Mucosa of descending colon (tissue), 3 donors: Measurements from ENCODE around the gene FAM118B. TPM values are rescaled to one million over a fixed set of nuclear protein-coding genes. Genes with fewer than 3 reads are reported as not detected.

Experiments
- ATAC-seq: fragments of 200-7000 bp; cut with Tn5 transposase; one replicate; pipeline ENCODE4 v1.9.1; 2020; ENCODE audit warnings: mild to moderate bottlenecking, moderate library complexity
- DNase-seq, 3 donors: peaks; one replicate each; pipeline ENCODE4 v3.0.0-alpha.2; 2020
- H3K36me3 ChIP-seq: fragments of 200-600 bp; one replicate; pipeline ENCODE4 v1.8.0; 2021; ENCODE audit warnings: low read depth, mild to moderate bottlenecking
- H3K4me1 ChIP-seq: fragments of 200-600 bp; one replicate; pipeline ENCODE4 v1.8.0; 2021; ENCODE audit warnings: low read depth, mild to moderate bottlenecking
- H3K4me3 ChIP-seq: fragments of 200-600 bp; one replicate; pipeline ENCODE4 v1.8.0; 2021; ENCODE audit warnings: mild to moderate bottlenecking
- H3K9me3 ChIP-seq: fragments of 200-600 bp; one replicate; pipeline ENCODE4 v1.8.0; 2021; ENCODE audit warnings: mild to moderate bottlenecking
- intact Hi-C, 2 donors: fragments of 100-400 bp; cut with DNase I in 1 of 2; cut with micrococcal nuclease in 1 of 2; formaldehyde crosslinking; loops; one replicate each; pipeline versions ENCODE4 v1.11.0 to v1.11.1; 2022; cut with DNase I, micrococcal nuclease
- total RNA-seq, 3 donors: library from RNA; stranded (reverse); fragmentation: NEBNext Ultra II Directional in 2 of 3; extraction: Animal tissue kit (Norgen Biotek cat#: 25700) in 2 of 3; gene quantifications; one replicate each; pipeline versions ENCODE4 v1.2.1 to v1.2.4, GENCODE V29; 2021 to 2023
- TF ChIP-seq, protein P1 (sequence below): fragments of 200-600 bp; IDR thresholded peaks from one replicate; pipeline ENCODE4 v1.8.0; 2022; ENCODE audit warnings: antibody characterized with exemption, mild to moderate bottlenecking
- donor health status: DM: no; HTN: no; CAD: no; lungs with moderate emphysema.
- donor health status: DM: no; HTN: no; CAD: no.
- donor health status: DM: no; HTN: yes; CAD: no.

FAM118B gene
- total RNA-seq, 3 donors from 2014 or later, result 35.4 to 62.5 (median 48.5) TPM

DNA sequence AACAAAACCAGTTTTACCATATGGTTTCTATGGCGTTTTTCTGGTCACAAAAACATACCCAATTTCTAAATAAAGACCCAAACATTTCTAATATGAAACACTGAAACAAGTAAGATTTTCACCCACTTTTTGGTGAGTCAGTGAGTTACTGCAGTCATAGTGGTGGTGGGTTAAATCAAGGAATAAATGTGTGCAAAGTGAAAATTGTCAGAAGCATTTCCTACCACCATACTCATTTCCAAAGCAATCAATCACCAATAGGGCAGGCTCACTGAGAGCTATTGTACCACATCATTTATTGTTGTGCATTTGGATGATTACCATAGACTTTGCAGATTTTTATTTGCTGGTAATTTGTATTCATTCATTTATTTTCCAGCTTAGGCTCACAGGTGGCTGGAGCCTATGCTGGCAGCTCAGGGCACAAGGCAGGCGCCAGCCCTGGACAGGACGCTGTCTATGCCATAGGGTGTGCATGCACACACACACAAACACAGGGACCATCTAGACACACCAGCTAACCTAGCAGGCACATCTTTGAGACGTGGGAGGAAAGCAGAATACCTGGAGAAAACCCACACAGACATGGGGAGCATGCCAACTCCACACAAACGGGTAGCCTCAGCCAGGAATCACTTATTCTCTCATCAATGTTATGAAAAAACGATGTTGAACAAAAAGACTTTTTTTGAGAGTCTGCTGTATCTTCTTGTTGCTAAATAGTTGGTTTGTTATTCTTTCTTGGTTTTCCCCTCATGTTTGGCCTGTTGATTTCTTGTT, 5.1 kb downstream of the FAM118B start:
- DNase-seq, result no peak
- Histone ChIP-seq H3K4me3 (no peak overlapping the region), H3K36me3 (no peaks in the 10 kb centered on the region), H3K4me1 (peaks cover 16% of the 10 kb centered on the region), H3K9me3 (no peaks in the 10 kb centered on the region)
- no peak for ATAC-seq
- intact Hi-C loops, result no loop called here
- TF ChIP-seq, protein P1, sequence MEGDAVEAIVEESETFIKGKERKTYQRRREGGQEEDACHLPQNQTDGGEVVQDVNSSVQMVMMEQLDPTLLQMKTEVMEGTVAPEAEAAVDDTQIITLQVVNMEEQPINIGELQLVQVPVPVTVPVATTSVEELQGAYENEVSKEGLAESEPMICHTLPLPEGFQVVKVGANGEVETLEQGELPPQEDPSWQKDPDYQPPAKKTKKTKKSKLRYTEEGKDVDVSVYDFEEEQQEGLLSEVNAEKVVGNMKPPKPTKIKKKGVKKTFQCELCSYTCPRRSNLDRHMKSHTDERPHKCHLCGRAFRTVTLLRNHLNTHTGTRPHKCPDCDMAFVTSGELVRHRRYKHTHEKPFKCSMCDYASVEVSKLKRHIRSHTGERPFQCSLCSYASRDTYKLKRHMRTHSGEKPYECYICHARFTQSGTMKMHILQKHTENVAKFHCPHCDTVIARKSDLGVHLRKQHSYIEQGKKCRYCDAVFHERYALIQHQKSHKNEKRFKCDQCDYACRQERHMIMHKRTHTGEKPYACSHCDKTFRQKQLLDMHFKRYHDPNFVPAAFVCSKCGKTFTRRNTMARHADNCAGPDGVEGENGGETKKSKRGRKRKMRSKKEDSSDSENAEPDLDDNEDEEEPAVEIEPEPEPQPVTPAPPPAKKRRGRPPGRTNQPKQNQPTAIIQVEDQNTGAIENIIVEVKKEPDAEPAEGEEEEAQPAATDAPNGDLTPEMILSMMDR, result no peak

DNA sequence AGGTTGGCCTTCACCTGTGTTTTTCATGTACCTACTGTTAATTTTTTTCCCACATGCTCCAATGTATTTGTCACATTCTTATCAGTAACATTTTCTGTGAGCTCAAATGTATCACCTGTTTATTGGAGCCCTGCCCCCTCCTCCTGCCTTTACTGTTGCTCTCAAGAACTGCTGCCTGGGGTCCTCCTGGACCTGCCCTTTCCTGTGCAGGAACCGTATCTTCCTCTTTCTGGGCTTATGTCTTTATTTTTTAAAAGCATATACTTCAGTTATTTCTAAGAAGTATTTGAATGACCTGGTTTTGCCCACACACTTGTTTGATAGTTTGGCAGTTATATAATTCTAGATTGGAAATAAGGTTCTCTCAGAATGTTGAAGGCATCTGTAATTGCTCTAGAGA, 5.9 kb downstream of the FAM118B start:
- Histone ChIP-seq H3K4me1 (peaks cover 16% of the 10 kb centered on the region), H3K36me3 (no peaks in the 10 kb centered on the region), H3K4me3 (no peak overlapping the region), H3K9me3 (no peaks in the 10 kb centered on the region)
- DNase-seq, result peak in 1 of 3 donors; percentile 17
- intact Hi-C loops, result no loop called here
- TF ChIP-seq, protein P1, result no peak
- no peak for ATAC-seq

DNA sequence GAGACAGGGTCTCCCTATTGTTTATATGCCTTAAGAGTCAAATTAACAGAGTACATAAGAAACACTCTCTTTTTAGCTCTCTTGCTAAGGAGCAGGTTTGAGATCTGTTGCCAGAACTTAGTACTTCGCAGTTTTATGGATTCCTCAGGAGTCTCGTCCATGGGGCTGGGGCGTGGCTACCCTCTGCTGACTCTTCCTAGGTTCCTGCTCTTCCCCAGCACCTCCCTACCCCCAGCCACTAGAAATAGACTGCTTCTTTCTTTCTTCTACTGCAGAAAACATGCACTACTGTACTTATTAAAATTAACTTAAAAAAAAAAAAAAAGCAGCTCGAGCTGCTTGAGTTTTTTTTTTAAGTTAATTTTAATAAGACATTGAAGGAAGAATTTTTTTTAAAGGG, 8.0 kb downstream of the FAM118B start:
- ATAC-seq (peak; percentile 66), DNase-seq (peak in 2 of 3 donors; percentile 61 to 65)
- TF ChIP-seq, protein P1, result no peak
- intact Hi-C loops, result no loop called here
- no peak overlapping the region for H3K4me3 ChIP-seq
- peaks cover 9% of the 10 kb centered on the region for H3K4me1 ChIP-seq
- no peaks in the 10 kb centered on the region for H3K9me3 ChIP-seq
- no peaks in the 10 kb centered on the region for H3K36me3 ChIP-seq

DNA sequence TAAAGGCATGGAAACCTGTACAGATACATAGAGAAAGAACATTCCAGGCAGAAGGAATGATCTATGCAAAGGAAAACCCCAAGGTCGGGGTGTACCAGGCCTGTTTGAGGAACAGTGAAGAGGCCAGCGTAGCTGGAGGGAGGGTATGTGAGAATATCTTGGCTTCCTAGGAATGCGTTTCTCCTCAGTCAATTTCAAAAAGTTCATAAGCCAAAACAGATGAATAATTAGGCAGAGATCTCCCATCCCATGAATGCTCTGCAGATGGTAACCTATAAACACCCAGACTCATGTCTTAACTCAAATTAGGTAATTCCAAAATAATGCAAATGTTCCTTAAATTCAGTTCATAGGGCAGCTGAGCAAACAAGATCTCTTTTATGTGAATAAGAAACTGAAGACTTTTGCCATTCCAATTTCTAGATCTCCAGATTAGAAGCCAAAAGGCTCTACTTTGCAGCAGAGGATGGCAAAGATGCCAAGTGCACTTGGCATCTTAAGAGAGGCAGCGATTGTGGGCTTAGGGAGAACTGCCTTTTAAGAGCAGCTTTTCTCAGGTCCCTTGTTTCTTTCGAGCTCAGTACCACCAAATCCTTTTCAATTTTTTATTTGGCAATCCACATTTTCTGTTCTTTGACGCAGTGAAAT, 13.2 kb downstream of the FAM118B start:
- Histone ChIP-seq H3K36me3 (no peaks in the 10 kb centered on the region), H3K9me3 (no peaks in the 10 kb centered on the region), H3K4me1 (no peaks in the 10 kb centered on the region), H3K4me3 (no peak overlapping the region)
- TF ChIP-seq, protein P1, result no peak
- ATAC-seq (no peak), DNase-seq (no peak)
- intact Hi-C loops, result no loop called here

DNA sequence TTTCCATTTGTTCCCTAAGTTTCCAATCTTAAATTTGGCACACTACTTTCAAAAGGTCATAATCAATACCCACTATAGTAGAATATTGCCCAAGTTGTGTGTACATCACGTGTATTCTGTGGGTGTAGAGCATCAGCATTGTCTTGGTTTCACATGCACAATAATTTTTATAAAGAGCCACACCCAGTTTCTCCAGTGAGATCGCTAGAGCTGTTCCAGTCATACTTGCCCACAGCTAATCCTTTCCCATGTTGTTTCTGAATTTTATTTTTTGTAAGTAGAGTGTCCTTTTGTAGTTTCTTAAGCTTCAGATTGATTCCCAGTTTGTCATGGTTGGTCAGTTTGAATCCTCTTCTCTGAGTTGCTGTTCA, 13.7 kb downstream of the FAM118B start:
- TF ChIP-seq, protein P1, result no peak
- intact Hi-C loops, result no loop called here
- Histone ChIP-seq H3K36me3 (no peaks in the 10 kb centered on the region), H3K4me1 (no peaks in the 10 kb centered on the region), H3K9me3 (no peaks in the 10 kb centered on the region), H3K4me3 (no peak overlapping the region)
- DNase-seq (no peak), ATAC-seq (peak; percentile 60)
